HG03097 (cell line): ENCODE measurements around the gene TTLL10.

Source experiments
- ATAC-seq: cut with Tn5 transposase; IDR thresholded peaks from one replicate; pipeline ENCODE4 v1.9.1; 2021; ENCODE audit not compliant: unreplicated experiment, low FRiP score

Gene TTLL10

GRCh38 chr1:1217621-1218523 is 44.2 kb downstream of the TTLL10 start:
- ATAC-seq, result no peak

- ATAC-seq, result no peak
Observed at GRCh38 chr1:1218524-1219200, 45.0 kb downstream of the TTLL10 start.

GRCh38 chr1:1219341-1219740 is 45.7 kb downstream of the TTLL10 start:
- no peak for ATAC-seq

- no peak for ATAC-seq
Observed at GRCh38 chr1:1220197-1220596, 46.5 kb downstream of the TTLL10 start.

GRCh38 chr1:1221887-1222574 is 48.4 kb downstream of the TTLL10 start:
- no peak for ATAC-seq

GRCh38 chr1:1222575-1223225 is 49.0 kb downstream of the TTLL10 start:
- ATAC-seq, result no peak

GRCh38 chr1:1223321-1223720 is 49.6 kb downstream of the TTLL10 start:
- ATAC-seq, result no peak

- no peak for ATAC-seq
Observed at GRCh38 chr1:1223891-1224290, 50.2 kb downstream of the TTLL10 start.

GRCh38 chr1:1225238-1225845 is 51.7 kb downstream of the TTLL10 start:
- no peak for ATAC-seq

- no peak for ATAC-seq
Observed at GRCh38 chr1:1225913-1226312, 52.2 kb downstream of the TTLL10 start.

GRCh38 chr1:1226566-1227362 is 53.1 kb downstream of the TTLL10 start:
- ATAC-seq, result no peak

- ATAC-seq, result no peak
Observed at GRCh38 chr1:1227386-1227785, 53.7 kb downstream of the TTLL10 start.

- no peak for ATAC-seq
Observed at GRCh38 chr1:1228187-1228586, 54.5 kb downstream of the TTLL10 start.

- no peak for ATAC-seq
Observed at GRCh38 chr1:1228596-1229321, 55.1 kb downstream of the TTLL10 start.

- no peak for ATAC-seq
Observed at GRCh38 chr1:1229770-1230169, 56.1 kb downstream of the TTLL10 start.

GRCh38 chr1:1230656-1231399 is 57.1 kb downstream of the TTLL10 start:
- ATAC-seq, result no peak

GRCh38 chr1:1231400-1232207 is 57.9 kb downstream of the TTLL10 start, which contains the start of gene SDF4:
TSS of gene SDF4 (minus strand) at chr1:1232001. CDS start at chr1:1228772, 3,229 bp downstream.
- ATAC-seq, result peak; percentile 86
